Duodenal mucosa (tissue), 2 donors: ENCODE measurements around the gene CNNM1.

ENCODE experiments used
- H3K27ac ChIP-seq: one replicate; pipeline ENCODE4 v1.7.0; 2013; ENCODE audit warnings: low read depth, low read length
- H3K27me3 ChIP-seq, 2 donors: one replicate each; pipeline ENCODE4 v1.7.0; 2013; ENCODE audit warnings: low read length in 2 of 2, control low read depth in 1 of 2; ENCODE audit not compliant: insufficient read depth in 2 of 2, control insufficient read depth in 1 of 2
- H3K36me3 ChIP-seq, 2 donors: one replicate each; pipeline ENCODE4 v1.7.0; 2013; ENCODE audit warnings: low read length in 2 of 2, control low read depth in 1 of 2; ENCODE audit not compliant: insufficient read depth in 2 of 2, control insufficient read depth in 1 of 2
- H3K4me1 ChIP-seq, 2 donors: one replicate each; pipeline ENCODE4 v1.7.0; 2013; ENCODE audit warnings: low read length in 2 of 2, control low read depth in 1 of 2; ENCODE audit not compliant: insufficient read depth in 2 of 2, control insufficient read depth in 1 of 2
- H3K4me3 ChIP-seq, 2 donors: one replicate each; pipeline ENCODE4 v1.7.0; 2013; ENCODE audit warnings: low read length in 2 of 2, low read depth in 1 of 2
- H3K9ac ChIP-seq, 2 donors: one replicate each; pipeline ENCODE4 v1.7.0; 2013; ENCODE audit warnings: low read length in 2 of 2, low read depth in 1 of 2
- H3K9me3 ChIP-seq, 2 donors: one replicate each; pipeline ENCODE4 v1.7.0; 2013; ENCODE audit warnings: low read length in 2 of 2, control low read depth in 1 of 2; ENCODE audit not compliant: control insufficient read depth in 1 of 2

CNNM1 gene

GRCh38 chr10:99331207-99331803 lies 2.1 kb downstream of the CNNM1 start:
- Histone ChIP-seq H3K4me1 (peaks cover 0 to 18% of the 10 kb centered on the region in 2 donors), H3K4me3 (no peak overlapping the region), H3K9ac (no peak overlapping the region), H3K27ac (no peak overlapping the region), H3K27me3 (peaks cover 14 to 20% of the 10 kb centered on the region in 2 donors), H3K9me3 (no peaks in the 10 kb centered on the region), H3K36me3 (no peaks in the 10 kb centered on the region)

DNA sequence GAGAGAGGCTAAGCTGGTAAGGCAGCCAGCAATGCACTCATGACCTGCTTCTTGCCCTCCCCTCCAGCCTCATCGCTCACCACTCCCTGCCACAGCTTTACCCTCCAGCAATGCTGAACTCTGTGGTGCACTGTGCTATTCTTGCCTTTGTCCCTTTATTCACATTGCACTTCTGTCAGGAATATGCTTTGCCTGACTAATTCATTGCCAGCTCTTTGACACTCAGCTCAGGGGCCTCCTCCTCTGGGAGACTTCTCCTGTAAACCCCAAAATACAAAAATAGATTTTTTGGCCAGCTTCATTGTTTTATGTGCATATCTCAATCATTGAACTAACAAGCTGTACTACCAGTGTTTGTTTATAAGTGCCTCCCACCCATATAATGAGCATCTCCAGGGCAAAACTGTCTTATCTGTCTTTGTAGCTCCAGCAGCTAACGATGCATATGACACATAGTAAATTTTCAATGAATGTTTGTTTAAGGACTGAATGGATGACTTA lies 8.2 kb downstream of the CNNM1 start:
- Histone ChIP-seq H3K9ac (no peak overlapping the region), H3K27me3 (peaks cover 0 to 3% of the 10 kb centered on the region in 2 donors), H3K36me3 (no peaks in the 10 kb centered on the region), H3K27ac (no peak overlapping the region), H3K4me1 (peaks cover 3 to 8% of the 10 kb centered on the region in 2 donors), H3K4me3 (no peak overlapping the region), H3K9me3 (no peaks in the 10 kb centered on the region)

- no peaks in the 10 kb centered on the region for H3K36me3 ChIP-seq
- no peak overlapping the region for H3K4me3 ChIP-seq
- no peaks in the 10 kb centered on the region for H3K9me3 ChIP-seq
- peaks cover 3 to 8% of the 10 kb centered on the region in 2 donors for H3K4me1 ChIP-seq
- no peak overlapping the region for H3K27ac ChIP-seq
- H3K27me3 ChIP-seq: peaks cover 0 to 3% of the 10 kb centered on the region in 2 donors
- H3K9ac ChIP-seq: no peak overlapping the region
These were observed 8.7 kb downstream of the CNNM1 start for GRCh38 chr10:99337901-99338300.

DNA sequence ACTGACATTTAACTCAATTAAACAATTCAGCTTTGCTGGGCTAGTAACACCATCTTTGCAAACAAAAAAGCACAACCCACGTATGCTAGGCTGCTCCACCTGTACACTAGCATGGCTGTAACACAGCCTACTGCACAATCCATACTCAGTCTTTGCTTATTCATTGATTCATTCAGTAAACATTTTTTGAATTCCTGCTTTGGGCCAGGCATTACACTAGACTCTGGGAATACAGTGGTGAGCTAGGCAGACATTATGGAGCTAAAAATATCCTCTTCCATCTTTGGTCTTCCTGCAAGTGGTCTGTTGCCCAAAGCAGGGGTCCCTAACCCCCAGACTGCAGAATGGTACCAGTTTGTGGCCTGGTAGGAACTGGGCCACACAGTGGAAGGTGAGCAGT lies 9.9 kb downstream of the CNNM1 start:
- Histone ChIP-seq H3K27me3 (peaks cover 0 to 3% of the 10 kb centered on the region in 2 donors), H3K4me3 (no peak overlapping the region), H3K27ac (no peak overlapping the region), H3K9ac (no peak overlapping the region), H3K4me1 (peaks cover 3 to 8% of the 10 kb centered on the region in 2 donors), H3K9me3 (no peaks in the 10 kb centered on the region), H3K36me3 (no peaks in the 10 kb centered on the region)

GRCh38 chr10:99339563-99340047 lies 10.4 kb downstream of the CNNM1 start:
- H3K27me3 ChIP-seq: peaks cover 0 to 3% of the 10 kb centered on the region in 2 donors
- H3K4me1 ChIP-seq: peaks cover 3 to 8% of the 10 kb centered on the region in 2 donors
- H3K4me3 ChIP-seq: no peak overlapping the region
- H3K9me3 ChIP-seq: no peaks in the 10 kb centered on the region
- H3K36me3 ChIP-seq: no peaks in the 10 kb centered on the region
- no peak overlapping the region for H3K9ac ChIP-seq
- no peak overlapping the region for H3K27ac ChIP-seq

DNA sequence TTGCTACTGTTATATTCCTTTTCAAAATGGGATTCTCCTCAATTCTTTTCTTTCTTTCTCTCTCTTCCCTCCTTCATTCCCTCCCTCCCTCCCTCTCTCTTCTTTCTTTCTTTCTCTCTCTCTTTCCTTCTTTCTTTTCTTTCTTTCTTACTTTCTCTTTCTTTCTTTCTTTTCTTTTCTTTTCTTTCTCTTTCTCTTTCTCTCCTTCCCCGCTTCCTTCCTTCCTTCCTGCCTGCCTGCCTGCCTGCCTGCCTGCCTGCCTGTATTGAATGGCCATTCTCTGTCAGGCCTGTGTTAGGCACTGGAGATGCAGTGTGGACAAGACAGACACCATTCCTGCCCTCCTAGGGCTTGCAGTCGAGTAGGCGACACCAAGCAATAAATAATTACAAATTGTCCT lies 11.5 kb downstream of the CNNM1 start:
- H3K36me3 ChIP-seq: no peaks in the 10 kb centered on the region
- no peak overlapping the region for H3K27ac ChIP-seq
- H3K4me3 ChIP-seq: no peak overlapping the region
- peaks cover 0 to 8% of the 10 kb centered on the region in 2 donors for H3K4me1 ChIP-seq
- no peaks in the 10 kb centered on the region for H3K9me3 ChIP-seq
- no peak overlapping the region for H3K9ac ChIP-seq
- H3K27me3 ChIP-seq: peaks cover 0 to 3% of the 10 kb centered on the region in 2 donors

- Histone ChIP-seq H3K36me3 (no peaks in the 10 kb centered on the region), H3K4me1 (peaks cover 0 to 8% of the 10 kb centered on the region in 2 donors), H3K9me3 (no peaks in the 10 kb centered on the region), H3K27ac (no peak overlapping the region), H3K4me3 (no peak overlapping the region), H3K27me3 (peaks cover 0 to 3% of the 10 kb centered on the region in 2 donors), H3K9ac (no peak overlapping the region)
These were observed 12.1 kb downstream of the CNNM1 start for GRCh38 chr10:99341248-99341647.

DNA sequence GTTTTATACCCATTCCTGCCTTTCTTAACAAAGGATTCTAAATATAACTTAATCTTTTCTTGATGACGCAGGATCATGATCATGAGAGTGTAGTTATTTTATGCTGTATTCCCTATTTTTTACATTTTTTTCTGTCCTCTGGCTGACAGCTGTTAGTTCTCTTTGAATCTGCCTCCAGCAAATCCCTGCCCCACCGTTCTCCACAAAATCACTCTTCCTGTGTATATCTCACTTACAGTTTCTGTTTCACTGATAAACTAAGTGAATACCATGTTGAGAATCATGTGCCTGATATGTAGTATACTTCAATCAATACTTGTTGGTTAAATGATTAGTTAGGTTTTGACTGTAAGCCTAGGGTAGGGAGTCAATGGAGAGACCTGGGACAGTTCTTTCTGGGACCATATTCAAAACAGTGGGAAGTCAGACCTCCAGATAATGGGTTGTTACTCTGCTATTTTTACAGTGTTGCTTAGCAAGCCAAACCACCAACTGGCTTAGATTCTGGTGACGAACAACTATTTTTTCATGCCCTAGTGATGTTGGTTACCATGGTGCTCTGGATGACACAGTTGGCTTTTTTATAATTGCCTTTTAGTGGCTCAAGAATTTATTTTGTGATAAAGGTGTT lies 12.8 kb downstream of the CNNM1 start:
- Histone ChIP-seq H3K27me3 (peaks cover 0 to 3% of the 10 kb centered on the region in 2 donors), H3K36me3 (no peaks in the 10 kb centered on the region), H3K4me3 (peak overlapping the region in 1 of 2 donors; percentile 23), H3K9me3 (no peaks in the 10 kb centered on the region), H3K9ac (no peak overlapping the region), H3K27ac (no peak overlapping the region), H3K4me1 (peaks cover 0 to 8% of the 10 kb centered on the region in 2 donors)

GRCh38 chr10:99343262-99343661 lies 14.1 kb downstream of the CNNM1 start:
- Histone ChIP-seq H3K27ac (no peak overlapping the region), H3K36me3 (no peaks in the 10 kb centered on the region), H3K4me1 (peaks cover 0 to 8% of the 10 kb centered on the region in 2 donors), H3K9ac (no peak overlapping the region), H3K9me3 (no peaks in the 10 kb centered on the region), H3K27me3 (peaks cover 0 to 3% of the 10 kb centered on the region in 2 donors), H3K4me3 (no peak overlapping the region)

DNA sequence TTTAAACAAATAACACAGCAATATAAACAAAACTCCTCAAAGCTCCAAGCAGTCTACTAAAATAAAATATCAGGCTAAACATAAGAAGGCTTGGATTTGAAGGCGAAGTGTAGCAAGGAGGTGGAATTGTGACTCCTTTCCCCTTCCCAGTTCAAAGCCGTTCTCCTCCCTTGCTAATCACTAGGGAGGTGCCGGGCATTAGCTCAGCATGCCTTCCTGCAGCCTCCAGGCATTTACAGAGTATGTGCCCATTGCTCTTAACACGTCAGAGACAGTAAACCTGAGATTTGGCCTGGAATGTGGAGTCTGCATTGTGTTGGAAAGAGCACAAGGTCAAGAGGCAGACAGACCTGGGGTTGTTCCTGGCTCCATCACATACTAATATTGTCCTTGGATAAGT lies 15.6 kb downstream of the CNNM1 start:
- Histone ChIP-seq H3K9ac (no peak overlapping the region), H3K4me3 (no peak overlapping the region), H3K36me3 (no peaks in the 10 kb centered on the region), H3K27me3 (peaks cover 0 to 3% of the 10 kb centered on the region in 2 donors), H3K9me3 (no peaks in the 10 kb centered on the region), H3K4me1 (peaks cover 0 to 3% of the 10 kb centered on the region in 2 donors), H3K27ac (no peak overlapping the region)
